ENCODE data around the gene VWA3A.

- no peak for TF ChIP-seq CTCF (conservative IDR thresholded peaks at IDR 0.05; ENCODE audit: low read length)
- no peak for TF ChIP-seq EZH2phosphoT487 (IDR thresholded peaks at IDR 0.05; ENCODE audit: borderline replicate concordance, low read depth, low read length)
These were observed 32.4 kb downstream of the VWA3A start for GRCh38 chr16:22124583-22125284.
